ENCODE measurements around the gene RCOR1.

The RCOR1 gene

DNA sequence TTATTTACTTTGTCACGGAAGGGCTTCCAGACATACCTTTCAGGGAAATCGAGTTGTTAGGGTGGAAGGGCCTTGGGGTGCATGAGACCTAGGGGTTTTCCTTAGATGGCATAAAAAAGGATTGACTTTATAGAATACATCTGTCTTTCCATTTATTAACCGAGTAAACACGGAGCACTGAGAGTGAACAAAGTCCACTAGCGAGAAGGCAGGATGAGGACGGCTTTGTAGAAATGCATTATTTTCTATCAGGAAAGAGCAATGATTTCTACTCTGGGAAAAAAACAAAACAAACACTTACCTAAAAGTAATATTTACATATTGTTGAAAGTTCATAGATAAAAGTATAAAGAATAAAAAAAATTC, 91.8 kb downstream of the RCOR1 start:
- no peak for DNase-seq

DNA sequence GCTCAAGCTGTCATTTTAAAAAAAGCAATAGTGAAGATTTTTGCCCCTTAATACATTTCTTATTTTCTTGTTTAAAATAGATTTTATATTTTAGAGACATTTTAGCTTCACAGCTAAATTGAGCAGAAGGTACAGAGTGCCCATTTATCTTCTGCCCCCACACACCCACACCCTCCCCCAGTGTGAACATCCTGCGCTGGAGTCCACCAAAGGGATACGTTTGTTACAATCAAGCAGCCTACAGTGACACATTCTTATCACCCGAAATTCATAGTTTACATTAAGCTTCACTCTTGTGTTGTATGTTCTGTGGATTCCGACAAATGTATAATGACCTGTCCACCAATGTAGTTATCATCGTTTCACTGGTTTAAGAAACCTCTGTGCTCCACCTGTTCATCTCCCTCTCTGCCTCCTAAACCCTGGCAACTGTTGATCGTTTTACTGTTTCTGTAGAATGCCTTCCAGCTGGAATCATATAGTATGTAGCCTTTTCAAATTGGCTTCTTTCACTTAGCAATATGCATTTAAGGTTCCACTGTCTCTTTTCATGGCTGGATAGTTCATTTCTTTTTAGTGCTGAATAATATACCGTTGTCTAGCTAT, 93.8 kb downstream of the RCOR1 start:
- DNase-seq, result no peak

DNA sequence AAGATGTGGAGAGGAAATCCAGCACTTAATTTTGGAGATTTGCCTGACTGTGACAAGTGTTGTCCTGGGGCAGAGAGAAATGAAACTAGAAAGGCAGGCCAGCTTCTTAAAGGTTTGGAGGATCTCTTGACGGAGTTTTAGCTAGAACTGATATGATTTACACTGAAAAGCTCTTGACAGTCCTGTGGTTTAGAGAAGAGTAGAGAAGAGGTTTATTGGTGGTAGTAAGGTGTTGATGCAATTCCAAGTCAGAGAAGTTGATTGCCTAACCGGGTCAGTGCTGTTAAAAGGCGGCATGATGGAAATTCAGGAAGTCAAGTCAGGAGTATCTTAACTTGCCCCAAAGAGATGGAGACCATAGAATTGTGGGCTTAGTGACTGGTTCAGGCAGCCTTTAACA, 95.8 kb downstream of the RCOR1 start:
- no peak for DNase-seq

DNA sequence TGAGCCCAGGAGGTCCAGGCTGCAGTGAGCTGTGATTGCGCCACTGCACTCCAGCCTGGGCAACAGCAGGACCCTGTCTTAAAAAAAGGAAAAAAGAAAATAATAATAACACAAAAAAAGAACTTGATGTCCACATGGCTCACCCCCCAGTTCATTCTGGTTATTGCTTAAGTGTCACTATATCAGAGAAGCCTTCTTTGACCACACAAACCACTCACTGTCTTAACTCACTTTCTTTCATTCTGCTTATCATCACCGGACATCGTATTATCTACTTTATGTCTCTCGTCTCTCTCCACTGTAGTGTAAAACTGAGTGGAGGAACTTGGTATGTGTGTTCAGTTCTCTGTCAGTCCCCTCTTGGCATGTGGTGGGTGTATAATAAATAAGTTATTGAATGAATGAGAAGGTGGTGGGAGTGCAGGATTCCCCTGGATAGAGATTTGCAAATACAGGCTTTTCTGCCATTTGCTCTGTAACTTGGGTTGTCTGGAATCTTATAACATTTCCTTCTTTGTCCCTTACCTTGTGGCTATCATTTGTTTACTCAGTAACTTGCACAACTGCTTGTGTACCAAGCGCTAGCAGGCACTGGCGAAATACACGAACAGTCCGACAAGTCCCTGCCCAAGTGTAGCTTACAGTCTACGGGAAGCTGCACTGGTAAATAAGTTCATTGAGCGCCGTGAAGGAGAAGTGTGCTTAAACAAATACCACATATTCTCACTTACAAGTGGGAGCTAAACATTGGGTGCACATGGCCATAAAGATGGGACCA, 98.2 kb downstream of the RCOR1 start:
- no peak for DNase-seq

DNA sequence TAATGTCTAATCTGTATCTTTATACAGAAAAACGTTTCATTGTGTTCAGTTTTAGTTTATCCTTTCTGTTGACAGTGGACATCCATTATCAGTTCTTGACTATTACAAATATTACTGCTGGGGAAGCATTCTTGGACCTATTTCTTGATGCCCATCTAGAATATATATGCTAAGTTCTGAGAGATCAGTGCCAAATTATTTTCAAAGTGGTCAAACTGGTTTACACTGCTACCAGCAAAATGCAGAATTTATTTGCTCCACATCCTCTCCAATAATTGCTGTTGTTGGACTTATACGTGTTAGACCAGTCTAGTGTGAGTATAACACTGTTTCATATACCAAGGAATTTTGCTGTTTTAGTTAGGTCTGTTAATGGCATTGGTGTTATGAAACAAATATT, 99.3 kb downstream of the RCOR1 start:
- DNase-seq, result no peak

DNA sequence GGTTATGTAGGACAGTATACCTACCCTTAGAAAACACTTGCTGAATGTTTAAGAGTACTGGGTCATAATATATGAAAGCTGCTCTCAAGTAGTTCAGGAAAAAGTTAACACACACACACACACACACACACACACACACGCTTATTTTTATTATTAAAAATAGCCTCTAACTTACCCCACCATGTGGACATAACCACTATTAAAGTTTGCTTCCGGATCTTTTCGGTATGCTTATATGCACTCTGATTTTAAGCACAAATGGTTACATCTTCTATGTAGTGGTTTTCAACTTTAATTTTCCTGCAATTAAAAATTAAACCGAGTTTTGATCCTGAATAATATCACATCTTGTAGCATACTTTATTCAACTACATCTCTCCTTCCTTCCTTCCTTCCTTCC, 99.9 kb downstream of the RCOR1 start:
- DNase-seq, result no peak

DNA sequence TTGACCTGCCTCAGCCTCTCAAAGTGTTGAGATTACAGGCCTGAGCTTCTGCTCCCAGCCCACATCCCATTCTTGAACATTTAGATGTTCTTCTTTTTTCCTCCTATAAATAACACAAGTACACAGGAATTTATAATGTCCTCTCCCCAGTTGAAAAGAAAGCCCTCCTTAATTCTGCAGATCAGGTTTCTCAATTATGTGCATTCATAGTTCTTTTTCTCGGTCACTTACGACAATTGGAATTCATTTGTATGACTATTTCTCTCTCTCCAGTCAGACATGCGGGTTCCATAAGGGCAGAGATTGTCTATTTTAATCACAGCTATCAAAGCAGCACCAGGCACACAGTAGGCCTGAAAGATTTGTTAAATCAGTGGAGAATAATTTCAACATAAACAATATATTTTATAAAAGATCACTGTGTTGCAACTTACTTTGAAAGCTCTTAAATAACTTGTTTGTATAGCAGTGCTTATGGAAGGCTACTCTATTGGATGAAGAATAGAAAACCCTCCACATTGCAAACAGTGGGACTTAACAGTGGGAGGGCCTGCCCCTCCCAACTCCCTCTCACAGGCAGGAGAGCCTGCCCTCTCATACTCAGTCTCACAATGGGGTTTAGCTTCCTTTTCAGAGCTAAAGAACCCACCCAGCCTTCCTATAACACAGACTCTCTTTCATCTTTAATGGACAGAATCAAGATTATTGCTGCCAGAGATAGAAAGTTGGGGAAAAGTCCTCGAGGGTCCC, 100.7 kb downstream of the RCOR1 start:
- DNase-seq, result no peak

DNA sequence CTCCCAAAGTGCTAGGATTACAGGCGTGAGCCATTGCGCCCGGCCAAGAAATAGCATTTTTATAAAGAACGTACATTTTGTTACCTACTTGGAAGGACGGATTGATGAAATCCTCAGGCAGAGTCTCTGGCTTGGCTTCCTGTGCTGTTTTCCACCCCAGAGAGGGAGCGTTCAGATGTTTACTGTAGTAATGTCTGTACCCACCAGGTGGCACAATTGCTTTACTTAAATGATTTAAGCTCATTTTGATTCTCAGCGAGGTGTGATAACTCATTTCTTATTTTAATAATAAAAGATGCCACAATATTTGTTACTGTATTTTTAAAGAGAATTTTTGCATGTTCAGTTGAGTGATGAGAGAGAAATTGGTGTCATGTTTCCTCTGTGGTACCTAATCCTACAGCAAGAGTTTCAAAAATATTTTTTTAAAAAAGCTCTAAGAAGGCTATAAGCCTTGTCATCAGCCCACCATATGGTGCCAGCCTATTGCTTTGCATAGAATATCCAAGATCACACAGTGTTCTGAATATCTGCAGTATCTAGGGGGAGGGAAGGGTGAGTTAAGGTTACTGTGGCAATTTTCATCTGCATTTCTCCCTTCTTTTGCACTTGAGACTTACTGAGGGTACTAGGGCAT, 102.2 kb downstream of the RCOR1 start:
- DNase-seq, result peak; percentile 19

DNA sequence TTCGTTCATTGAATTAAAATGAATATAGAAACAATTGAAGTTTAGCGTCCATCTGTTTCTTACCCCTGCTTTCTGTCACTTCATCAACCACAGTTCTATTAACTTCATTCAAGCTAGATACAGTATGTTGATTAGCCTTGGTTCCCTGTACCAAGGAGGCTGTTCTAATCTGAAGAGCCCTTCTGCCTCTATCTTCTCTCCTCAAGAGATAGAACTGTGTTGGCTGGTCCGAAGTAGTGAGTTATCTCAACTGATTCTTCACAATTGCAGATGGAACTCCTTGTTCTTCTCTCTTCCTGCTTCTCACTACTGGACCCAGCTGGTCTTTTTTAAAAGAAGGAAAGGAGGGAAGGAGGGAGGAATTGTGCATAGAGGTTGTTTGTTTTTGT, 102.7 kb downstream of the RCOR1 start:
- DNase-seq, result no peak

DNA sequence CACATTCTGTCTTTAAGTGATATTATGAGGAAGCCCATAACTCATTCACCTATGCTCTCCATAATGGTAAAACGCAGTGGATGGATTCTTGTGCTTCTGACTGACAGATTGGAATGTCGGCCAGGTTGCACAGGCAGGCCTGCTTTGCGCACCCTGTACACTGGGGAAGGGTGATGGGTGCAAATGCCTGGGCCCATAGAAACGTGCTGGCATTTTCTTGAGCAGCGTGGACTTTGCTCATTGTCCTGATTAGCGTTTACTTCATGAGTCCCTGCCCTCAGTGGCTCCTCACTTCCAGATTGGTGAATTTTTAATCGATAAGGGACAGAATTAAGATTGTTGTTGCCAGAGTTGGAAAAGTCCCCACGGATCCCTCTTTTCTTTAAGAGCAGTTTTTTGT, 103.9 kb downstream of the RCOR1 start:
- DNase-seq, result no peak

DNA sequence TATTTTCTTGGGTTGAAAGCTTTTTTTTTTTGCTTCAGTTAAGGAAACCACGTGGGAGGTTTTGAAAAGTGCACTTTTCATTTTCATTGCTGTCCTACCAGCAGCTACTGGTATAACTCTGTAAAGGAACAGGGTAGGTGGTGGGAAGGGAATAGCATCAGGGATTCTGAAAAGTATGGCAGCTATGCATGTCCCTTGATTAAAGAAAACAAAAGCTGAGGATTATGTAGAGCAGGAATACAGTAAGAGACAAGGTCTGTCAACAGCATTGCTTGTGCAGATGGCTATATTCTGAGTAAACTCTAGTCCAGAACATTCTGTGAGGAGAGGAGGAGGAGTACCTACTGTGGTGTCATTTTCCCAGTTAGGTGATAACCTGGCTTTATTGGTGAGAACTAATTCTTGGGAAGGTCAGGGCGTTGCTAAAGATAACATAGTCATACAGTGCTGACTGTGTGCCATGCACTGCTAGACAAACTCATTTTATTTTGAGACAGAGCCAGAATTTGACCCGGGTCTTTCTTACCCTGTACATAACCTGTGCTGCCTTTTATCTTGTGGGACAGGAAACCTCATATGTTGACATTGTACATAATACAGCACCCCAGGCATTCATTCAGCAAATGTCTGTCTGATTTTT, 104.5 kb downstream of the RCOR1 start:
- DNase-seq, result no peak

DNA sequence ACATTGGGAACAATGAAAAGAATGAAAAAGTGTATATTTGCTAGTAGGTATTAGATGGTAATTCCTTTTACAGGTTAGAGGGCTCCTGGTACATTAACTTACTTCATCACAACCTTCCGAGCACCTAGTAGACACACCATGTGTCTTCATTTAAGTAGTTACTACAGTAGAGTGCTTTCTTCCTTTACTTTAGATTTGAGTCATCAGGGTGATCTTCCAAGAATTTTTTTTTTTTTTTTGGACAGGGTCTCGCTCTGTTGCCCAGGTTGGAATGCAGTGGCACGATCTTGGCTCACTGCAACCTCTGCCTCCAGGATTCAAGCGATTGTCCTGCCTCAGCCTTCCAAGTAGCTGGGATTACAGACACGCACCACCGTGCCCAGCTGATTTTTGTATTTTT, 105.1 kb downstream of the RCOR1 start:
- no peak for DNase-seq

DNA sequence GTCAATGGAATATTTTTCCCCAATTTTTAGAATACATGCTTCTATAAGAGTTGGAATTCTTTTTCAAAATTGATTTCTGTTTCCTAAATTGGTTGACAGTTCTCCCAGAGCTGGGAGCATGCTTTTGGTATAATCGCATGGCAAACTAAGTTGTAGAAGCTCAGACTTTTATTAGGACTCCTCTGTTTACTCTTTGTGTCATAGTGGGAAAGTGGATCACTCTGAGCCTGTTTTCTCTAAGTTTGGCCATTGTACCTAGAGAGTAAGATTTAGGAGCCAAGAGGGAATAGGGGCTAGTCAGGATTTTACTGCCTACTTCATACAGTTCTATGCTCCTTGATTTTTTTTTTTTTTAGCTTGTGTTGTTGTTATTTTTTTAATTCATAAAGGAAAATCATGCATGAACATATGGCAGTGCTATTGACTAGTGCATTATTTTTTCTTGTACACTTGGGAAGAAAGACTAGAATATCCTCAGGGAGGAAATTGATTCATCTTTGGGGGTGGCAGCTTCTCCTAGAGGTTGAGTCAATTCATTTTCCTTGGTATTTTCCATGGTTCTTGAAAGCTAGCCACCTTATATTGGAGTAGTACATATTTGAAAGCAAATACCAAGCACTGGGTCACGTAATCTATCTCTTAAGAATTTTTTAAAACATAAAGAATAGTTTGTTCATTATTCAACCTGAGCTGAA, 107.1 kb downstream of the RCOR1 start:
- DNase-seq, result no peak

DNA sequence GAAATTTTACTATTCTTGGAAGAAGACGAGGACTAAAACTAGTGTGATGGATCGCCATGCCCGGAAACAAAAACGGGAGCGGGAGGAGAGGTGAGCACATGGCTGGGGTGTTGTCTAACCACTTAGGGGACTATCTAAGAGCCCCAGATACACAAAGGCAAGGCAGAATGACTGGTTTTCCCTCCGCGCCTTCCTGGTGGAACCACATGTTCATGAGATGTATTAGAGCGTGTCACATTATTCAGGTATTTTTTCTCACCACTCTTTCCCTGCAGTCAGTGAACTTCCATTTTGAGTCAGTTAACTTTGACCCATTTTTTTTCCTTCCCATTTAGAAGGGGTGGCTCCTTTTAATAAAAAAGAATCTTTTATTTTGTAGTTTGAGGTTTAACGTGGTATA, 116.0 kb downstream of the RCOR1 start:
- DNase-seq, result no peak

DNA sequence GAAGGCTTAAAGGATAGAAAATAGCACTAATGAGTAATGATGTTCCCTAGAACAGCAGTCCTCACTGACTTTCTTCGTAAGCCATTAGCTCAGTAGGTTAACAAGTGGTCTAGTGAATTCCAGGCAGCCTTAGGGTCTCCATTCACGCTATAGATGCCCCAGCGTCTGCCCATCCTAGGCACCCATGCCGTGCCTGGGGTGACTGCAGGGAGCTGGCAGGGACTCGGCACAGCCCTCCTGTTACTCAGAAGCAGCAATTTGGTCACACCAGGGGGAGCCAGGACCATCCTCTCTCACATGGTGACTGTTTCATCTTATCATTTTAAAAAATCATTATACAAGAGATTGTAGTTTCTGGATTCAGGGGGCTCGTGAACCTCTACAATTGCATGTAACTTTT, 118.8 kb downstream of the RCOR1 start:
- DNase-seq, result no peak

DNA sequence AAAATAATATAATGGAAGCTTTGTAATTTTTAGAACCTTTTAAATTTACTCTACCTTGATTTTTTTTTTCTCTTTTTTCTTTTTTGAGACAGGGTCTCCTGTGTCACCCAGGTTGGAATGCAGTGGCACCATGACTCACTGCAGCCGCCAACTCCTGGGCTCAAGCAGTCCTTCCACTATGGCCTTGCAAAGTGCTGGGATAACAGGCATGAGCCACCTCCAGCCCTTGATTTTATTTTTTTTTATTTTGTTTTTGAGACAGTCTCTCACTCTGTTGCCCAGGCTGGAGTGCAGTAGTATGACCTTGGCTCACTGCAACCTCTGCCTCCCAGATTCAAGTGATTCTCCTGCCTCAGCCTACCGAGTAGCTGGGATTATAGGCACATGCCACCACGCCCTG, 119.5 kb downstream of the RCOR1 start:
- DNase-seq, result no peak

DNA sequence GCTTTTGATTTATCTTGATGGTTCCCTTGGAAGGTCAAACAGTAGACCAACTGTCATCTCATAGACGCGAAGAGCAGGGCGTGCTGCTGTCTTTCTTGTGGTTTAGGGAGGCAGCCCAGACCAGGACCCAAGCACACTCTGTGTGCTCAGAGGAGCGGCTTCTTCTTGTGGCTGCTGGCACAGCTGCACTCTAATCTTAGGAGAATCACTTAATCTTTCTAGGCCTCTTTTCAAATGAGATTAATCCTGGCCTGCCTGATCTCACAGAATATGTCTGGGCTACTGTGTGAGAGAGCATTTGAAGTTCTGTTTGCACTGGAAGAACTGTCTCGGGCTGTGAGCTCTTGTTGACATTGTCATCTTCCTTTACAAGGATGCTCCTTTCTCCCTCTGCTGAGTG, 124.8 kb downstream of the RCOR1 start:
- DNase-seq, result no peak

DNA sequence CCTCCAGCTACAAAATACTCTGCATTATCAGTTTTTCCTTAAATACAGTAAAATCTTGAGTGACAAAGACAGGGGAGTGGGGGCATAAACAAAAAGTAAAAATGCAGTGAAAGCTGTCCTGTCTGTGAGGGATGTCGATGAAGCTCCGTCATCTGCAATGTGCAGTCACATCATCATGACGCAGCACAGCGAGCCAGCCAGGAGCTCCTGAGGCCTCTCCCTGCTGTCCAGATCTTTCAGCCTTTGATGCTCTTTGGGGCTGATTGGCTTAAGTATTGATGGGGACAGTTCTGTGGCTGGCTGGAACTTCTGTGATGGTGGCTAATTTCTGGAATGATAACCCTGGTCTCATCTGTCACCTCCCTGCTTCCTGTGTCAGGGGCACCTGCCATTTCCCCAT, 130.2 kb downstream of the RCOR1 start:
- no peak for DNase-seq

DNA sequence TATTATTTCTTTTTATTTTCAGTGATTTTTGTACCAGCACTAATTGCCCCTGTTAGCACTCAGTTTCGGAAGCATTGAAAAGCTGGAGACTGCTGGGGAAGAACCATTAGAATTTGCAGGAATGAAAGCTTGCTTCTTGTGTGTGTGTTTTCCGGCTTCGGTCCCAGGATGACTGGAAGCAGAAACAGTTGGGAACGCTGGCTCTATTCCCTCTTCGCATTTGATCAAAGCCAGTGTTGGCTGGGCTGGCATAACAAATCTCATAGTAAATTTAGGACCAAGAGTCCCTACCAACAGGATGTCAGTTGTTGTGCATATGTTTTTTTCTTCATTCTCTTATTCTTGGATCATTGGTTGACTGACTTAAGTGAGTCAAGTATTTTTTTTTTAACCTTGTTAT, 131.2 kb downstream of the RCOR1 start:
- DNase-seq, result no peak

DNA sequence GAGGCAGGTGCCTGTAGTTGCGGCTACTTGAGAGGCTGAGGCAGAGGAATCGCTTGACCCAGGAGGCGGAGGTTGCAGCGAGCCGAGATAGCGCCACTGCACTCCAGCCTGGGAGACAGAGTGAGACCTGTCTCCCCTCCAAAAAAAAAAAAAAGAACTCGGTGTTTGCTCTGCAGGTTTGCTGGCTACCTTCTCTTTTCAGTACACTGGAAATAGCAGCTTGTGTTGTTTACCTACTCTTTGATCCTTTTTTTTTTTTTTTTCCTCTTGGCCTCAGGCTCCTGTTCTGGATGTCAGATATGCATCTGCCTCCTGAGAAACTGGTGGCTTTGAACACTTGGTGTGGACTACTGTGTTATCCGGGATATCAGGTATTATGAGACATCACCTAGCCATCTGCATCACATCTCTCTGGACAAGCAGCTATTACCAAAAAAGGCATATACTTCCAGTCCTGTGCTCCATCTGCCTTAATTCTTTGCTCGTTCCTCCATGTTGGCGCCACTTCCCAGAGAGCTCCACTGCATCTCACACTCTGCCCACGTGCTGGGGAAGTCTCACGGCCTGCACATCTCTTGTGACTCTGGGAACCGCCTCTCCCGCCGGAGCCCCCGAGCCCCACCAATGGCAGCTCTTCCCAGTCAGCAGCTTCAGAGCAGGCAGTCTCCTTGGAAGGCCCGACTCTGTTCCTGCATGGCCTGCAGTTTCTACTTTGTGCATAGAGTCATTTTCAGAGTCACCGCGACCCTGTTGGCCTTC, 133.9 kb downstream of the RCOR1 start:
- no peak for DNase-seq

DNA sequence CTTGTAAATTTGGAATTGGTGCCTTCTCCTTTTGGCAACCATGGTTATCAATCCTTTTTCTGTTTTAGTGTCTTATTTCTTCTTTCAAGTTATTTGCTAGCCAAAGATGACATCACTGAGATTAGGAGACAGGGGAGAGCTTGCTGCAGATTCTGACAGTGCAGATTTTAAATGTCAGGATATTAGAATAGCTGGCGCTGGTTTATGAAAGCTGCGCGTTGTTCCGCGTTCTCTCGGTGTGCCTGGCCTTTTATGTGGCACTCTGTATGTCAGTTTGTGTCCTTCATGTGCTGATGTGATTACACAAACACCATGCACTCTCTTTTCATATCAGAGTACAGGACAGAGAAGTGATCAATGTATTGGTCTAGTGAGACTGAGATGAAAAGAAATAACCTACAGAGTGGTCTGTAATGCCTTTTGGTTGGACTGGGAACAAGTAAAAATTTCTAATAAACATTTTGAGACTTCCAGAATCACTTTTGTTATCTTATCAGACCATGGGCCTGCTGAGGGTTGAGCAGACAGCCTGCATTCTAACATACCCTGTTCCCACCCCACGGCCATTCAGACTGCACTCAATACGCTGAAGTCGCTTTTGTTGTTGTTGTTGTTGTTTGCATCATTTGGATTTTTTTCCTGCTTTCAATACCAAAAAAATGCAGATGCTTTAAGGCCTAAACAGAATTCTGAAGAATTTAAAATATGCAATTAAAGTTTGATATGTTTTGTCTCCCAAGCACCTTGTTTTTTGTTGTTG, 135.1 kb downstream of the RCOR1 start:
- DNase-seq, result no peak
